ENCODE data around the gene SAV1.

SAV1 gene

DNA sequence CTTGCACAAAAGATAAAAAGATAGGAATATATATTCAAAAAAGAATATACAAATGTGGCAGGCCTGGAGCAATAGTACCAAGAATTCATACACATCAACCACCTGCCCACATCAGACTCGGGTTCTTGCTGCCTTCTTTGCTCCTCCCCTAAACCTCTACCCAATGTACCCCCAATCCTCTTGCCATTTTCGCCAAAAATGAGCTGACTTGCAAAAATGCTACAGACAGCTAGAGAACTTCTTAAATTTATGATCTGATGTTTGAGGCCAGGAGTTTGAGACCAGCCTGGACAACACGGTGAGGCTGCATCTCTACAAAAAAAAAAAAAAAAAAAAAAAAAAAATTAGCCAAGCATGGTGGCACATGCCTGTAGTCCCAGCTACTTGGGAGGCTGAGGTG, 42.9 kb upstream of the SAV1 start:
- Histone ChIP-seq H2AFZ (ENCODE audit: low read length) (no peak overlapping the region), H3K9me2 (ENCODE audit: low read depth, low read length) (no peaks in the 10 kb centered on the region), H4K20me1 (ENCODE audit: insufficient read depth, low read length) (no peaks in the 10 kb centered on the region), H3F3A (ENCODE audit: insufficient read depth, low read length) (no peaks in the 10 kb centered on the region), H3K9ac (ENCODE audit: low read length) (no peak overlapping the region), H3K4me1 (ENCODE audit: insufficient read depth, low read length, severe bottlenecking) (no peaks in the 10 kb centered on the region), H3K4me2 (ENCODE audit: low read length) (no peak overlapping the region), H3K27ac (ENCODE audit: low read depth, low read length, poor library complexity, severe bottlenecking) (no peak overlapping the region), H3K27me3 (ENCODE audit: insufficient read depth, low read length) (no peaks in the 10 kb centered on the region), H3K4me3 (ENCODE audit: low read depth, low read length, poor library complexity, severe bottlenecking) (no peak overlapping the region), H3K9me3 (ENCODE audit: low read length) (no peaks in the 10 kb centered on the region), H3K79me2 (ENCODE audit: insufficient read depth, low read length) (no peaks in the 10 kb centered on the region), H3K36me3 (ENCODE audit: insufficient read depth, low read length) (no peaks in the 10 kb centered on the region)
- no peak for TF ChIP-seq EZH2 (IDR thresholded peaks at IDR 0.05; ENCODE audit: borderline replicate concordance, low read length)
- TF ChIP-seq, protein P1, sequence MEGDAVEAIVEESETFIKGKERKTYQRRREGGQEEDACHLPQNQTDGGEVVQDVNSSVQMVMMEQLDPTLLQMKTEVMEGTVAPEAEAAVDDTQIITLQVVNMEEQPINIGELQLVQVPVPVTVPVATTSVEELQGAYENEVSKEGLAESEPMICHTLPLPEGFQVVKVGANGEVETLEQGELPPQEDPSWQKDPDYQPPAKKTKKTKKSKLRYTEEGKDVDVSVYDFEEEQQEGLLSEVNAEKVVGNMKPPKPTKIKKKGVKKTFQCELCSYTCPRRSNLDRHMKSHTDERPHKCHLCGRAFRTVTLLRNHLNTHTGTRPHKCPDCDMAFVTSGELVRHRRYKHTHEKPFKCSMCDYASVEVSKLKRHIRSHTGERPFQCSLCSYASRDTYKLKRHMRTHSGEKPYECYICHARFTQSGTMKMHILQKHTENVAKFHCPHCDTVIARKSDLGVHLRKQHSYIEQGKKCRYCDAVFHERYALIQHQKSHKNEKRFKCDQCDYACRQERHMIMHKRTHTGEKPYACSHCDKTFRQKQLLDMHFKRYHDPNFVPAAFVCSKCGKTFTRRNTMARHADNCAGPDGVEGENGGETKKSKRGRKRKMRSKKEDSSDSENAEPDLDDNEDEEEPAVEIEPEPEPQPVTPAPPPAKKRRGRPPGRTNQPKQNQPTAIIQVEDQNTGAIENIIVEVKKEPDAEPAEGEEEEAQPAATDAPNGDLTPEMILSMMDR (IDR thresholded peaks at IDR 0.05; ENCODE audit: low read length): no peak

DNA sequence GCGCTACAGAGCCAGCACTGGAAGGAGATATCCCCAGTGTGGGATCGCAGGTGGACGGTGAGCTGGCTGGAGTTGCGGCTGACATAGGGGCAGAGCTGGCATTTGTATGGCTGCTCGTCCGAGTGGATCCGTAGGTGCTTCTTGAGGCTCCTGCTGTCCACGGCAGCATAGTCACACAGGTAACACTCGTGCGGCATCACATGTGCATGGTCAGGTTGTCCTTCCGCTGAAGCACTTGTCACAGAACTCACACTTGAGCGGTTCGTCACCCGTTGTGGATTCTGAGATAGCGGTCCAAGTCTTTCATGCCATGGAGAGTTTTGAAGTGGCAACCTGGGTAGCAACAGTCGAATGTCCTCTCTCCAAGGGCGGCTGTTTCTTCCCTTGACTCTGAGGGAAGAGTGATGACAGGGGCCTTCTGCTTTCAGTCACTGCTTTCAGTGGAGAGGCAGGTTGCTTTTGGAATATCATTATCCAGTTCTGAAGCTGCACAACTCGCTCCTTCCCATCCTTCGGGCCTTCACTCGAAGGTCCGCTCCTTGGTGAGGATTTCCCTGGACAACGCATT, 37.0 kb upstream of the SAV1 start:
- H3K4me1 ChIP-seq (ENCODE audit: insufficient read depth, low read length, severe bottlenecking): no peaks in the 10 kb centered on the region
- H4K20me1 ChIP-seq (ENCODE audit: insufficient read depth, low read length): no peaks in the 10 kb centered on the region
- no peaks in the 10 kb centered on the region for H3F3A ChIP-seq (ENCODE audit: insufficient read depth, low read length)
- H3K9ac ChIP-seq (ENCODE audit: low read length): no peak overlapping the region
- H3K4me3 ChIP-seq (ENCODE audit: low read depth, low read length, poor library complexity, severe bottlenecking): no peak overlapping the region
- no peaks in the 10 kb centered on the region for H3K36me3 ChIP-seq (ENCODE audit: insufficient read depth, low read length)
- H2AFZ ChIP-seq (ENCODE audit: low read length): no peak overlapping the region
- H3K9me2 ChIP-seq (ENCODE audit: low read depth, low read length): no peaks in the 10 kb centered on the region
- H3K27me3 ChIP-seq (ENCODE audit: insufficient read depth, low read length): no peaks in the 10 kb centered on the region
- H3K4me2 ChIP-seq (ENCODE audit: low read length): no peak overlapping the region
- H3K27ac ChIP-seq (ENCODE audit: low read depth, low read length, poor library complexity, severe bottlenecking): no peak overlapping the region
- no peaks in the 10 kb centered on the region for H3K79me2 ChIP-seq (ENCODE audit: insufficient read depth, low read length)
- no peak for TF ChIP-seq EZH2 (IDR thresholded peaks at IDR 0.05; ENCODE audit: borderline replicate concordance, low read length)
- TF ChIP-seq, protein P1 (IDR thresholded peaks at IDR 0.05; ENCODE audit: low read length): no peak
- H3K9me3 ChIP-seq (ENCODE audit: low read length): 0 out of 2 replicates have a peak, but pooled peaks cover 3% of the 10 kb centered on the region

DNA sequence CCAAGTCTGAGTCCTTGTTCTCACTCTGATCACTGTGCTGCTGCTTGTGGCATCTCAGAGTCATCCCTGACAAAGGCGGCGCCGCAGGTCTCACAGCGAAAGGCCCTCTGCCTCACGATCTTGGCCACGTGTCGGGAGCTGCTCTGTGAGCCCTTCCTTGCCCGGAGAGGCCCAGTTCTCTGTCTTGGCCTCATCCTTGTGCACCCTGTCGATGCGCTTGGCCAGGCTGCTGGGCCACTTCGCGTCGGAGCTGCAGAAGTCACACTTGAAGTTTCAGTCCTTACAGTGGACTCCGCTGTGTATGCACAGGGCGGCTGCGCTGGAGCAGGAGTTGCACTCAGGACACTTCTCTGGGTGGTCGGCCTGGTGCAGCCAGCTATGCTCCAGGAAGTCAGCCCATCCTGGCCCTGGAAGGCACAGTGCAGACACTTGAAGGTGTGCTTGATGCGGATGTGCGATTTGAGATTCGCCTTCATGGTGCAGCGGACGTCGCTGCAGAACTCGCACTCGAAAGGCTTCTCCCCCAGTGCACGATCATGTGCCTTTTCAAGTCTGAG, 36.4 kb upstream of the SAV1 start:
- H3K27me3 ChIP-seq (ENCODE audit: insufficient read depth, low read length): no peaks in the 10 kb centered on the region
- H4K20me1 ChIP-seq (ENCODE audit: insufficient read depth, low read length): no peaks in the 10 kb centered on the region
- H3K4me2 ChIP-seq (ENCODE audit: low read length): no peak overlapping the region
- no peak overlapping the region for H3K9ac ChIP-seq (ENCODE audit: low read length)
- H3F3A ChIP-seq (ENCODE audit: insufficient read depth, low read length): no peaks in the 10 kb centered on the region
- H3K36me3 ChIP-seq (ENCODE audit: insufficient read depth, low read length): no peaks in the 10 kb centered on the region
- no peaks in the 10 kb centered on the region for H3K4me1 ChIP-seq (ENCODE audit: insufficient read depth, low read length, severe bottlenecking)
- no peak overlapping the region for H3K27ac ChIP-seq (ENCODE audit: low read depth, low read length, poor library complexity, severe bottlenecking)
- H3K4me3 ChIP-seq (ENCODE audit: low read depth, low read length, poor library complexity, severe bottlenecking): no peak overlapping the region
- TF ChIP-seq, protein P1 (IDR thresholded peaks at IDR 0.05; ENCODE audit: low read length): no peak
- TF ChIP-seq EZH2 (IDR thresholded peaks at IDR 0.05; ENCODE audit: borderline replicate concordance, low read length): no peak
- no peaks in the 10 kb centered on the region for H3K9me2 ChIP-seq (ENCODE audit: low read depth, low read length)
- 0 out of 2 replicates have a peak, but pooled peaks cover 3% of the 10 kb centered on the region for H3K9me3 ChIP-seq (ENCODE audit: low read length)
- no peaks in the 10 kb centered on the region for H3K79me2 ChIP-seq (ENCODE audit: insufficient read depth, low read length)
- no peak overlapping the region for H2AFZ ChIP-seq (ENCODE audit: low read length)
